Left ventricle myocardium inferior (tissue), 1 donor: ENCODE results near the gene CD58. TPM values are rescaled to one million over a fixed set of nuclear protein-coding genes. Genes with fewer than 3 reads are reported as not detected.

ENCODE experiments used
- DNase-seq: peaks from one replicate; pipeline ENCODE4 v3.0.0-alpha.2; 2020
- H3K27ac ChIP-seq: fragments of 200-600 bp; replicated peaks from 2 replicates; pipeline ENCODE4 v1.8.0; 2021
- H3K27me3 ChIP-seq: fragments of 200-600 bp; 2 replicates; pipeline ENCODE4 v1.8.0; 2021; ENCODE audit warnings: low read depth
- H3K36me3 ChIP-seq: fragments of 200-600 bp; 2 replicates; pipeline ENCODE4 v1.8.0; 2021
- H3K4me1 ChIP-seq: fragments of 200-600 bp; 2 replicates; pipeline ENCODE4 v1.8.0; 2021
- H3K4me3 ChIP-seq: fragments of 200-600 bp; 2 replicates; pipeline ENCODE4 v1.8.0; 2021; ENCODE audit warnings: mild to moderate bottlenecking, moderate library complexity
- H3K9me3 ChIP-seq: fragments of 200-600 bp; replicated peaks from 2 replicates; pipeline ENCODE4 v1.8.0; 2021
- CTCF ChIP-seq: fragments of 200-600 bp; IDR thresholded peaks from 2 replicates; pipeline ENCODE4 v1.8.0; 2021; ENCODE audit warnings: antibody characterized with exemption, mild to moderate bottlenecking, borderline replicate concordance
- intact Hi-C: fragments of 100-400 bp; cut with micrococcal nuclease; formaldehyde crosslinking; loops from one replicate; pipeline ENCODE4 v1.11.0; 2022
- total RNA-seq: library from RNA; stranded (reverse); fragmentation: NEBNext Ultra II Directional; extraction: Animal tissue kit (Norgen Biotek cat#: 25700); gene quantifications from one replicate; pipeline ENCODE4 v1.2.1, GENCODE V29; 2021
- donor health status: DM: no; HTN: yes; CAD: no; lungs with severe emphysema.

Gene CD58
- total RNA-seq, 1 donor from 2014 or later: 32.2 TPM

- Histone ChIP-seq H3K4me1 (peaks cover 25% of the 10 kb centered on the region), H3K9me3 (no peaks in the 10 kb centered on the region), H3K27ac (no peak overlapping the region), H3K4me3 (no peak overlapping the region), H3K27me3 (no peaks in the 10 kb centered on the region), H3K36me3 (peaks cover 83% of the 10 kb centered on the region)
- DNase-seq: no peak
- intact Hi-C loops: no loop called here
- no peak for TF ChIP-seq CTCF
These were observed 33.6 kb downstream of the CD58 start for GRCh38 chr1:116537040-116537831.

- Histone ChIP-seq H3K27me3 (no peaks in the 10 kb centered on the region), H3K9me3 (no peaks in the 10 kb centered on the region), H3K27ac (no peak overlapping the region), H3K36me3 (peaks cover 70% of the 10 kb centered on the region), H3K4me1 (peaks cover 11% of the 10 kb centered on the region), H3K4me3 (no peak overlapping the region)
- no peak for DNase-seq
- intact Hi-C loops: no loop called here
- no peak for TF ChIP-seq CTCF
These were observed 36.6 kb downstream of the CD58 start for GRCh38 chr1:116534014-116534739.

GRCh38 chr1:116533429-116533820, 37.4 kb downstream of the CD58 start:
- intact Hi-C loops: no loop called here
- H3K36me3 ChIP-seq: peaks cover 62% of the 10 kb centered on the region
- no peak overlapping the region for H3K27ac ChIP-seq
- no peak for DNase-seq
- TF ChIP-seq CTCF: no peak
- H3K9me3 ChIP-seq: no peaks in the 10 kb centered on the region
- H3K27me3 ChIP-seq: no peaks in the 10 kb centered on the region
- H3K4me1 ChIP-seq: peaks cover 3% of the 10 kb centered on the region
- H3K4me3 ChIP-seq: no peak overlapping the region

GRCh38 chr1:116532671-116533428, 38.0 kb downstream of the CD58 start:
- Histone ChIP-seq H3K27ac (no peak overlapping the region), H3K36me3 (peaks cover 56% of the 10 kb centered on the region), H3K9me3 (no peaks in the 10 kb centered on the region), H3K4me3 (no peak overlapping the region), H3K27me3 (no peaks in the 10 kb centered on the region), H3K4me1 (no peaks in the 10 kb centered on the region)
- no peak for DNase-seq
- intact Hi-C loops: no loop called here
- no peak for TF ChIP-seq CTCF

- intact Hi-C loops: no loop called here
- peaks cover 53% of the 10 kb centered on the region for H3K36me3 ChIP-seq
These were observed 38.9 kb downstream of the CD58 start for GRCh38 chr1:116531917-116532316.

More at GRCh38 chr1:116531917-116532316, 38.9 kb downstream of the CD58 start:
- H3K4me1 ChIP-seq: no peaks in the 10 kb centered on the region
- H3K27me3 ChIP-seq: no peaks in the 10 kb centered on the region
- no peak for DNase-seq
- H3K27ac ChIP-seq: no peak overlapping the region
- no peaks in the 10 kb centered on the region for H3K9me3 ChIP-seq
- H3K4me3 ChIP-seq: no peak overlapping the region
- no peak for TF ChIP-seq CTCF
